DMS153 (cell line): ENCODE results near the gene KPNA1.
A peak's percentile ranks its signal among the peaks of the same experiment; 100 is the strongest.
"Not testable (repeated sequence)": the region's sequence is repeated elsewhere in the genome, so short reads cannot be mapped to it uniquely, and the experiment has no call there.

Source experiments
- DNase-seq: peaks from one replicate; lab custom pipeline; 2025; lab: John Stamatoyannopoulos, UW

The KPNA1 gene

DNA sequence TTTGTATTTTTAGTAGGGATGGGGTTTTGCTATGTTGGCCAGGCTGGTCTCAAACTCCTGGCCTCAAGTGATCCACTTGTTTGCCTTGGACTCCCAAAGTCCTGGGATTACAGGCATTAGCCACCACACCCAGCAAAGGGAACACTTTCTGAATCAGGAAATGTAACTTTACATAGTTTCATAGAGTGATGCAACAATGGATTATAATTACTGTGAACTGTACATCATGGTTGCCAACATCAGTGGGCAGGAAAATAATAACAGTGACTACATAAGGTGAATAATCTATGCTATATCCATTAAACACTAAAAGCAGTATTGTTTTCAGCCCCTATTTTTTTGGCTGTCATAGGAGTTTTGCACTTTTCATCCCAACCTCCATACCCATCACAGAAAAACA is 5.0 kb upstream of the KPNA1 start:
- DNase-seq: no peak

GRCh38 chr3:122516846-122517360 is 2.2 kb upstream of the KPNA1 start:
- no peak for DNase-seq

DNA sequence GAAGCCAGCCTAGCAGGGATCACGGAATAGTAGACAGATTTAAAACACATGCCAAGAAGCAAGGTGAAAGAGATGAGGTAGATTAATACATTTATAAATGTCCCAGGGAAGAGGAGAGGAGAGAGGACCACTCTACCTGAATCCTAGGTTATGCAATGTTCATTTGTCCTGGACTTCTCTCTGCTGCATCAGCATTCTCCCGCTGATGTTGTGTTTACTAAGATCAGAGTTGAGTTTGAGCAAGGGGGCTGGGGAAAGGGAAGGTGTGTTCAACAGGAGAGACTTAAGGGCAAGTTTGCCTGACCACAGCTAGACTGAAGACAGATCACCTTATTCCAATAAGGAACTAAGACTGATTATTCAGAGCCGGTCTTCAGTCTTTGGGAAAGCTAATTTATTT is 1.1 kb upstream of the KPNA1 start:
- no peak for DNase-seq

DNA sequence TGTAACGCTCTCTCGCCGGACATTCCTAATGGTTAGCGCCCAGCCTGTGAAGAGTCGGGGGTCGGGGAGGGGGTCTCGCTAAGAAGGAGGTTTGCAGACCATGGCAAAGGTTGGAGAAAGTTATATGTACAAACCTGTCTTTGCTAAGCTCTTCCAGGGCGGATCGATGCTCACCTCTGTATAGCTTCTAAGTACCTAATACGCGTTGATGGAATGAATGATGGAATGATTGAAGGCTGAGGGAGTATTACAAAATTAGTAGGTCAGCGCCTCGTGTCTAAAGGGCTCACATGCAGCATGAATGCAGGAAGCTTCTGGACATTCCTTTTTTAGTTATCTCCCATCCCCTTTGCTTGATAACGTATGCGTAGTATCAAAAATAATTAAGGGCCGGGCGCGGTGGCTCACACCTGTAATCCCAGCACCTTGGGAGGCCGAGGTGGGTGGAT is 305 bp upstream of the KPNA1 start:
- no peak for DNase-seq

DNA sequence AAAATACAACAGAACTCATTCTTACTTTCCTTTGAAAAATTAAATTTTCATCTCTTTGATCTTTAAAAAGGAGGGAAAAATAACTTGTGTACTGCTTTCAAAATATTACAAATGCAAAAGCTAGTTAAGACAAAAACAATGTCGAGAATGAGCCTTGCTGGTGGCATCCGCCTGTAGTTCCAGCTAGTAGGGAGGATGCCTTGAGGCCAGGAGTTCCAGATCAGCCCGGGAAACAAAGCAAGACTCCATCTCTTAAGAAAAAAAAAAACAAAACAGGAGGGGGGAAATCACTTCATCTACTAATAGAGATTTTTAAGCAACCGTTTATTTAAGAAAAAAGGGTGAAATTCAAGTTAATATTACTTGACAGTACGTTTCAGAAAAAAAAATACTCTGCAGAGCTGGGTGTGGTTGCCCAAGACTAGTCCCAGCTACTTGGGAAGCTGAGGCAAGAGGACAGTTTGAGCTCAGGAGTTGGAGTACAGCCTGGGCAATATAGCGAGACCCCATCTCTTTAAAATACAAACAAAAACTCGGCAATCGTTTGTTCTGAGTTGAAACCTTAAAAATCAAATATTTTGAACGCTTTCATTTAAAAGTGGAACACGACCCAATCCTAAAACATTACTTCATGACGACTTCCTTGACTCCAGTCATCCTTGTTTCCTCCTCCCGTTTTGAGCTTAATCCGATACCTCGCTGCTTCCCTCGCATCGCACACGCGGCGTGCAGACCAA is 1.2 kb downstream of the KPNA1 start:
- DNase-seq: peak; percentile 34

- no peak for DNase-seq
These were observed 2.5 kb downstream of the KPNA1 start for GRCh38 chr3:122512284-122512683.

DNA sequence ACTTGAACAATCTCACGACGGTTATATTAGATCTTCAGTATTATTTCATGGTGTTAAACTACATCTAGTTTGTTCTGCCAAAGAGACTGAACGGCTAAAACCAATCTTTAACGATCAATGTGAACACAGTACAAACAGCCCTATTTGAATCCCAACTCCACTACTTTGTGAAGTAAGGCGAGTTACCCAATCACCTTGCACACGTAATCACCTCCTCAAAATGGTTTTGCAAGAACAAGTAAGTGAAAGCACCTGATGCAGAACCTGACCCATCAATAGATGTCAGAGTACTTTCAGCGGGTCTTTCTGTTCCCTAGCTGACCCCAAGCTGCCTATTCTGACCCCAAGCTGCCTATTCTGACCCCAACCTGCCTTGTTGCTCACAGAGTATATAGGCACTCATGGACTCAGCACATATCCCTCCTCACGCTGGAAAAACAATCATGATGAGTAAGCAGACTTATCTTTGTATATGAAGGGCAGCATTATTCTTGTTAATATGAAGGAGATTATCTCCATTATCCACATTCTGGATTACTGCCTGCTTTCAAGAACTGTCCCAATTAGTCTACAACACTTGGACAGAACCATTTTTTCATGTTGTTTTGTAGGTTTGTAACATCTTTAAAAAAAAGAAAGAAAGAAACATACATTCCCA is 3.7 kb downstream of the KPNA1 start:
- DNase-seq: no peak

DNA sequence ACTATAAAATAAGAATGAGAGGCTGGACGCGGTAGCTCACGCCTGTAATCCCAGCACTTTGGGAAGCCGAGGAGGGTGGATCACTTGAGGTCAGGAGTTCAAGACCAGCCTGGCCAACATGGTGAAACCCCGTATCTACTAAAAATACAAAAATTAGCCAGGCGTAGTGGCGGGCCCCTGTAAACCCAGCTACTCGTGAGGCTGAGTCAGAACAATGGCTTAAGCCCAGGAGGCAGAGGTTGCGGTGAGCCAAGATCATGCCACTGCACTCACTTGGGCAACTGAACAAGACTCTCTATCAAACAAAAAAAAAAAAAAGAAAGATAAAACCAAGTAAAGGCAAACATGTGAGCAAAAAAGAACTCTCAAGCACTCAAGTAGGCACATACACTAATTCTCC is 5.8 kb downstream of the KPNA1 start:
- not testable (repeated sequence) for DNase-seq

DNA sequence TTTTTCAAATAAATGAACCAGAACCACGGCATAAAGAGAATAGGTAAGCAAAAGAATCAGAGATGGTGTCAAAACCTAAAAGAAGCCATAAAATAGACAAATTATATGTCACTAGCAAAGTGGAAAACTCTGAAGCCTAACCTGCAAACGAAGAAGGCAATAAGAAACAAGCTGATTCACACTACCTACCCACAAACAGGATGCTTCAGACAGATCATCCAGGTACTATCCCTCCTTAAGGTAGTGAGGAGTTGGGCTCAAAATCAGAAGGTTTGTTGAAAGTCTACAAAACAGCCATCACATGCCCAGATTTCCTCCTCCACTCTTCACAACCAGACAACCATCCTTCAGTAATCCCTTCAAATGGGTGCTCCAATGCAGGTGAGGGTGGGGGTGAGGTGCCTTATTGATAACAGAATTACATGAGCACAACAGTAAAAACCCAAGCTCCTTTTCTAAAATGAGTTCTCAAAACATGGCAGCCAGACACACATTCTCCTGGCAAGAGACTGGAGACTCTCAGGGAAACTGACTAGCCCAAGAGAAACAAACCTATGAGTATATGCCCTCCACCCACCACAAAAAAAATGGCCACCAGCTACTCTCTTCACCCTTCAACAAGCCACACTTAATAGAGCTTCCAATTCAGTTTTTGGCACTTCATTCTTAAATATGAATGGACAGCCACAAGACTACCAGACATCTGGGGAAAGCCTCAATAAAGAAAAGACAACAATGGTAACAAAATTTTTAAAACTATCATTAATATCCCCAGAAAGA is 6.4 kb downstream of the KPNA1 start:
- DNase-seq: no peak

DNA sequence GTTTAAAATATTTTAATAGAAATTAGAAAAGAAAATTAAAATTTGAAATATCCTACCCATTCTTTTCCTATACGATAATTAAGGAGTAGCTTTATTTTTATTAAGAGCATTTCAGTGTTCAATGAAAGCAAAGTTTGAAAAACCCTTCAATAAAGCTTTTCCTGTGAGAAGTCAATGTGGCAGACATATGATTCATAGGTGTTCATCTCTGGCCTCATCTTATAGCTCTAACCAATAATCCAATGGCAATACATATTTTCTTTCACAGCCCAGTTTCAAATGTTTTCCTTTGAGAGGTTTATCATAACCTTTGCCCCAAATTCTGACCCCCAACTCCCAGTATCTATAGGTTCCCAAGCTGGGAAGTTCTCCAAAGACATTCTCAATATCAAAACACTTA is 8.3 kb downstream of the KPNA1 start:
- DNase-seq: no peak

GRCh38 chr3:122505676-122506075 is 9.1 kb downstream of the KPNA1 start:
- no peak for DNase-seq

- DNase-seq: no peak
These were observed 11.8 kb downstream of the KPNA1 start for GRCh38 chr3:122502941-122503340.

- no peak for DNase-seq
These were observed 12.6 kb downstream of the KPNA1 start for GRCh38 chr3:122502139-122502538.

- not testable (repeated sequence) for DNase-seq
These were observed 13.8 kb downstream of the KPNA1 start for GRCh38 chr3:122500964-122501363.

DNA sequence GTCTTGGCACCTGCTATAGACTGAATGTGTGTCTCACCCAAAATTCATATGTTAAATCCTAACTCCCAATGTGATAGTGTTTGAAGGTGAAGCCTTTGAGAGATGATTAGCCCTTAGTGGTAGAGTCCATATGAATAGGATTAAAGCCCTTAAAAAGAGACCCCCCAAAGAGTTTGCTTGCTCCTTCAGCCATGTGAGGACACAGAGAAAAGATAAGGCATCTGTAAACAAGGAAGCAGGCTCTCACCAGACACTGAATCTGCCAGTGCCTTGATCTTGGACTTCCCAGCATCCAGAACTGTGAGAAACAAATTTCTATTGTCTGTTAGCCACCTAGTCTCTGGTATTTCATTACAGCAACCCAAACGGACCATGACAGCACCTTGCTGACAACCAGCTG is 16.6 kb downstream of the KPNA1 start:
- DNase-seq: no peak

GRCh38 chr3:122497425-122497824 is 17.3 kb downstream of the KPNA1 start:
- DNase-seq: no peak

GRCh38 chr3:122496508-122496907 is 18.2 kb downstream of the KPNA1 start:
- no peak for DNase-seq

GRCh38 chr3:122493296-122493695 is 21.4 kb downstream of the KPNA1 start:
- no peak for DNase-seq

DNA sequence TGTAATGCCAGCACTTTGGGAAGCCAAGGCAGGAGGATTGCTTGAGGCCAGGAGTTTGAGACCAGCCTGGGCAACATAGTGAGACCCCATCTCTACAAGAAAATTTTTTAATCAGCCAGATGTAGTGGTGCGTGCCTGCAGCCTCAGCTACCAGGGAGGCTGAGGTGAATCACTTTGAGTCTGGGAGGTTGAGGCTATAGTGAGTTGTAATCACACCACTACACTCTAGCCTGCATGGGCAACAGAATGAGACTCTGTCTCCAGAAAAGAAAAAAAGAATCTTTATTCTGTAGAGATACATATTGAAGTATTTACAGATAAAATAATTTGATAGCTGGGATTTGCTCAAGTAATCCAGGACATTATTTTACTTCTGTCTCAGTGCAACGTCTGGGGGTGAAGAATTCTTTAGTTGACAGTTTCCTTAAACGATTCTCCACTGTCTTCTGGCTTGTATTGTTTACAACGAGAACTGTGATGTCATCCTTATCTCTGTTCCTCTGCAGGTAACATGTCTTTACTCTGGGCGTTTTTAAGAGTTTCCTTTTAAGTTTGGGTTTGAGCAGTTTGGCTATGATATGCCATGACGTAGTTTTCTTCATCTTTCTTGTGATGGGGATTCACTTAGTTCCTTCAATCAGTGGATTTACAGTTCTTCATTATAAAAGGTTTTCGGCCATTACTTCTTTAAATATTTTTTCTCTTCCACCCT is 26.3 kb downstream of the KPNA1 start:
- no peak for DNase-seq

GRCh38 chr3:122484985-122485384 is 29.8 kb downstream of the KPNA1 start:
- DNase-seq: no peak

GRCh38 chr3:122481390-122481789 is 33.3 kb downstream of the KPNA1 start:
- DNase-seq: no peak

DNA sequence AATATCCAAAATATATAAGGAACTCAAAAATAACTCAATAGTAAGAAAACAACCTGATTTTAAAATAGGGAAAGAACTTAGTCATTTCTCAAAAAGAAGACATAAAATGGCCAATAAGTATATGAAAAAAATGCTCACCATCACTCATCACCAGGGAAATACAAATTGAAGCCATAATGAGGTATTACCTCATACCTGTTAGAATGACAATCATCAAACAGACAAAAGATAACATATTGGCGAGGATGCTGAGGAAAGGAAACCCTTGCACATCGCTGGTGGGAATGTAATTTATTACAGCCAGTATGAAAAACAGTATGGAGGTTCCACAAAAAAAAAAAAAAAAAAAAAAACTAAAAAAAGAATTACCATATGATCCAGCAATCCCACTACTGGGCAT is 38.2 kb downstream of the KPNA1 start:
- DNase-seq: no peak
